Suprapubic skin (tissue), 4 donors: Measurements from ENCODE around the gene ARL5C. TPM values are rescaled to one million over a fixed set of nuclear protein-coding genes. Genes with fewer than 3 reads are reported as not detected.

Experiments
- DNase-seq, 2 donors: peaks; one replicate each; pipeline ENCODE4 v3.0.0-alpha.2; 2019; ENCODE audit warnings: low spot score in 2 of 2
- H3K27ac ChIP-seq: fragments of 200-600 bp; sonication (generic); one replicate; pipeline ENCODE4 v1.5.1; 2019
- H3K27me3 ChIP-seq: fragments of 200-600 bp; sonication (generic); one replicate; pipeline ENCODE4 v1.5.1; 2019
- H3K36me3 ChIP-seq: fragments of 200-600 bp; sonication (generic); one replicate; pipeline ENCODE4 v1.5.1; 2019
- H3K4me1 ChIP-seq: fragments of 200-600 bp; sonication (generic); one replicate; pipeline ENCODE4 v1.5.1; 2019
- H3K4me3 ChIP-seq: fragments of 200-600 bp; sonication (generic); one replicate; pipeline ENCODE4 v1.5.1; 2019; ENCODE audit warnings: mild to moderate bottlenecking
- H3K9me3 ChIP-seq: fragments of 200-600 bp; sonication (generic); one replicate; pipeline ENCODE4 v1.5.1; 2019
- EP300 ChIP-seq: sonication (generic); formaldehyde crosslinking; IDR thresholded peaks from one replicate; pipeline ENCODE4 v1.6.1; 2017; ENCODE audit warnings: antibody characterized with exemption
- POLR2A ChIP-seq, 2 donors: fragments of 450-650 bp; IDR thresholded peaks; one replicate each; pipeline ENCODE4 v1.6.1; 2017; ENCODE audit warnings: antibody characterized with exemption in 2 of 2, mild to moderate bottlenecking in 2 of 2, moderate library complexity in 2 of 2
- POLR2AphosphoS5 ChIP-seq, 3 donors: sonication (generic); formaldehyde crosslinking; IDR thresholded peaks; one replicate each; pipeline ENCODE4 v1.6.1; 2017; ENCODE audit warnings: antibody characterized with exemption in 3 of 3
- WGBS: methylation state at CpG from one replicate; pipeline ENCODE4 v1.1.5; 2018; 5-methylcytosine and 5-hydroxymethylcytosine counted together
- total RNA-seq, 4 donors: library from RNA; depleted of rRNA; stranded (reverse); fragments of >200 nt; gene quantifications; one replicate each; pipeline ENCODE4 v1.1.0, GENCODE V29; 2016
- TF ChIP-seq, protein P1 (sequence below), 2 donors: fragments of 200-600 bp in 1 of 2; fragments of 450-650 bp in 1 of 2; sonication (generic) in 1 of 2; IDR thresholded peaks; one replicate each; pipeline ENCODE4 v1.5.1; 2016 to 2019; ENCODE audit warnings: antibody characterized with exemption in 2 of 2, mild to moderate bottlenecking in 1 of 2, moderate library complexity in 1 of 2

Gene ARL5C
- total RNA-seq, 4 donors from 2014 or later: not detected

DNA sequence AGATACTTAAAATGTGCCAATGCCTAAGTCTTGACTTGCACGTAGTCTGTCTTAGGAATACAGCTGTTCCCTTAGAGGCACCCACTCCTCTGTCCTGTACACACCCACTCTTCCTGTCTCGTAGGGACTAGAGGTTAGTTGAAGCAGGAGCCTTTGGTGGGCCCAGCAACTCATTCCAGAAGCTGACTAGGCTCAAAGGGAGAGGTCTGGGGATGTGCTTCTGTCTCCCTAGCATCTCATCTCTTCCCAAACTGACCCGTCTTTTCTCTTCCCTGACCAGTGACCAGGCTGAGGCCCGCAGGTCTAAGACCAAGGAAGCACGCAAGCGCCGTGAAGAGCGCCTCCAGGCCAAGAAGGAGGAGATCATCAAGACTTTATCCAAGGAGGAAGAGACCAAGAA, 38.3 kb upstream of the ARL5C start:
- Histone ChIP-seq H3K4me3 (no peak overlapping the region), H3K27ac (no peak overlapping the region), H3K27me3 (no peaks in the 10 kb centered on the region), H3K36me3 (peaks cover 38% of the 10 kb centered on the region), H3K9me3 (no peaks in the 10 kb centered on the region), H3K4me1 (peaks cover 44% of the 10 kb centered on the region)
- DNase-seq: no peak
- 78% methylated on average over 8 of the region's 8 CpGs for WGBS
- TF ChIP-seq POLR2A (IDR thresholded peaks at IDR 0.05) (no peak), EP300 (no peak), POLR2AphosphoS5 (IDR thresholded peaks at IDR 0.05) (no peak)
- TF ChIP-seq, protein P1, sequence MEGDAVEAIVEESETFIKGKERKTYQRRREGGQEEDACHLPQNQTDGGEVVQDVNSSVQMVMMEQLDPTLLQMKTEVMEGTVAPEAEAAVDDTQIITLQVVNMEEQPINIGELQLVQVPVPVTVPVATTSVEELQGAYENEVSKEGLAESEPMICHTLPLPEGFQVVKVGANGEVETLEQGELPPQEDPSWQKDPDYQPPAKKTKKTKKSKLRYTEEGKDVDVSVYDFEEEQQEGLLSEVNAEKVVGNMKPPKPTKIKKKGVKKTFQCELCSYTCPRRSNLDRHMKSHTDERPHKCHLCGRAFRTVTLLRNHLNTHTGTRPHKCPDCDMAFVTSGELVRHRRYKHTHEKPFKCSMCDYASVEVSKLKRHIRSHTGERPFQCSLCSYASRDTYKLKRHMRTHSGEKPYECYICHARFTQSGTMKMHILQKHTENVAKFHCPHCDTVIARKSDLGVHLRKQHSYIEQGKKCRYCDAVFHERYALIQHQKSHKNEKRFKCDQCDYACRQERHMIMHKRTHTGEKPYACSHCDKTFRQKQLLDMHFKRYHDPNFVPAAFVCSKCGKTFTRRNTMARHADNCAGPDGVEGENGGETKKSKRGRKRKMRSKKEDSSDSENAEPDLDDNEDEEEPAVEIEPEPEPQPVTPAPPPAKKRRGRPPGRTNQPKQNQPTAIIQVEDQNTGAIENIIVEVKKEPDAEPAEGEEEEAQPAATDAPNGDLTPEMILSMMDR (IDR thresholded peaks at IDR 0.05): no peak

DNA sequence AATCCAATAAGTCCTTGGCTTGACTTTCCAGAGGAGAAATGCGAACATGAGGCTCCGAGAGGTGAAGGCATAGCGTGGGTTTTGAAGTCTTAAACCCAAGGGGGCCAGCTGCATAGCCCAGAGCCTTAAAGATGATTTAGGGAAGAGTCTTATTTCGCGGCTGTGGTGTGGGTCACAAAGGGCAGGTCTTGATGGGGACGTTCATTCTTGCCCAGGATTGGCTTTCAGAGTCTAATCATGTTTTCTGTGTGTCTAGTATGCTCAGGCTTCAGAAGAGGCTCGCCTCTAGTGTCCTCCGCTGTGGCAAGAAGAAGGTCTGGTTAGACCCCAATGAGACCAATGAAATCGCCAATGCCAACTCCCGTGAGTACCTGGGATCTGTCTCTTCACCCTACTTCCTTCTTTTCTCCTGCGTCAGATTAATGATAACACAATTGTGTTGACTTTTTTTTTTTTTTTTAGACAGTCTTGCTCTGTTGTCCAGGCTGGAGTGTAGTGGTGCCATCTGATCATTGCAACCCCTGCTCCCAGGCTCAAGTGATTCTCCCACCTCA, 35.1 kb upstream of the ARL5C start:
- Histone ChIP-seq H3K4me1 (peaks cover 53% of the 10 kb centered on the region), H3K27ac (peak overlapping the region; percentile 99), H3K4me3 (peak overlapping the region; percentile 81), H3K9me3 (no peaks in the 10 kb centered on the region), H3K27me3 (no peaks in the 10 kb centered on the region), H3K36me3 (peaks cover 38% of the 10 kb centered on the region)
- TF ChIP-seq, protein P1 (IDR thresholded peaks at IDR 0.05): no peak
- TF ChIP-seq POLR2AphosphoS5 (IDR thresholded peaks at IDR 0.05) (no peak), EP300 (no peak), POLR2A (IDR thresholded peaks at IDR 0.05) (no peak)
- DNase-seq: no peak
- WGBS: 33% methylated on average over 11 of the region's 11 CpGs

DNA sequence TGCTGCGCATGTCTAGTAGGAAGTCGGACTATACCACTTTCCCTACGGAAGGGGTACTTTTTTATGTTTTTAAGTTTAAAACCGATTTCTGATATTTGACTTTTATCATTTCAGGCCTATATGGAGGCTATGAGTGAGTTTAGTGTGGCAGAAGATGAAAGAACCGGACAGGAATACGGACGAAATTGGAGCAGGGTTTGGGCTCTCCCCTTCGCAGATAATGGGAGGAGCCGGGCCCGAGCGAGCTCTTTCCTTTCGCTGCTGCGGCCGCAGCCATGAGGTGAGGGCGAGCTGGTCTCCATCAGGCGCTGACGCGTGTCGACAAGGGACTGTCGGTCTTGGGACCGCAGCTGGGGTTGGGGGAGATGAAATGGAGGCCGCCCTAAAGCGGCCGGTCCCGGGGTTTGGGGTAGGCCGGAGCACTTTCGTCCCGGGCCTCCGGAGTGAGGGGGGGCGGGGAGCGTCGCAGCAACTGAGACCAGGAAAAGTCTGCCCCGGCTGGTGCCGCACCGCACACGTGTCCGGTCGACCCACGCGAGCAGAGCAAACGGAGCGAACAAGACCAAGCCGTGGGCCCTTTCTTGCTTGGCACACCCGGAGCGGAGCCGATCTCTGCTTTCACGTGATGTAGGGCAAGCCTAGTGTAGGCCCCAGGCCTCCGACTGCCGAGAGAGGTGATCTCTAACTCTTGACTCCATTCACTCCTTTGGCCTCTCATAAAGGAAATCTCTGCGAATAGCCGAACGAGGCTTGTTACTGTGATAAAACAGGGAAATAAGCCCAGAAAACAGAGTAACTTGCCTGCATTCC, 34.3 kb upstream of the ARL5C start, which contains the start of gene RPL19:
RPL19 (plus strand) TSS at position 214 of the 810 bp plus-strand sequence; CDS start at position 276, 62 bp downstream.
- peaks cover 60% of the 10 kb centered on the region for H3K4me1 ChIP-seq
- H3K4me3 ChIP-seq: peak within 1 kb of the TSS; percentile 81
- H3K27ac ChIP-seq: peak within 1 kb of the TSS; percentile 99
- DNase-seq: peak; percentile 86 to 90
- peaks cover 37% of the 10 kb centered on the region for H3K36me3 ChIP-seq
- no peaks in the 10 kb centered on the region for H3K9me3 ChIP-seq
- TF ChIP-seq EP300: no peak
- TF ChIP-seq POLR2A (IDR thresholded peaks at IDR 0.05): peak in 1 of 2 donors; percentile 78
- TF ChIP-seq, protein P1 (IDR thresholded peaks at IDR 0.05): no peak
- TF ChIP-seq POLR2AphosphoS5 (IDR thresholded peaks at IDR 0.05): peak; percentile 52 to 87 (median 52)
- no peaks in the 10 kb centered on the region for H3K27me3 ChIP-seq
- under 1% methylated on average over 39 of the region's 52 CpGs for WGBS

DNA sequence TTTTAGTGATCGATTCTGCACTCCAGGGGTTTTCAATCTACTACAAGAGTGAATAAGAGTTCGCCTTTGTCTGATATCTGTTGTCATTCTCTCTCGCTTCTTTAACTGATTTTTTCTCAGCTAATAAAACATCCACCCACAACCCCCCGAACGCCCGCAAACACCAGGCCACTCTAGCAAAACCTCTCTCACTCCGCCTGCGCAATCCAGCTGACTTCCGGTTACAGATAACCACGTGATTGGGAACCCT, 33.8 kb upstream of the ARL5C start:
- WGBS: 0% methylated on average over 10 of the region's 10 CpGs
- TF ChIP-seq POLR2A (IDR thresholded peaks at IDR 0.05): no peak
- TF ChIP-seq POLR2AphosphoS5 (IDR thresholded peaks at IDR 0.05): no peak
- no peak for TF ChIP-seq EP300
- TF ChIP-seq, protein P1 (IDR thresholded peaks at IDR 0.05): no peak
- peak overlapping the region; percentile 81 for H3K4me3 ChIP-seq
- peak overlapping the region; percentile 99 for H3K27ac ChIP-seq
- DNase-seq: peak; percentile 96
- peaks cover 65% of the 10 kb centered on the region for H3K4me1 ChIP-seq
- no peaks in the 10 kb centered on the region for H3K9me3 ChIP-seq
- H3K27me3 ChIP-seq: no peaks in the 10 kb centered on the region
- H3K36me3 ChIP-seq: peaks cover 32% of the 10 kb centered on the region

DNA sequence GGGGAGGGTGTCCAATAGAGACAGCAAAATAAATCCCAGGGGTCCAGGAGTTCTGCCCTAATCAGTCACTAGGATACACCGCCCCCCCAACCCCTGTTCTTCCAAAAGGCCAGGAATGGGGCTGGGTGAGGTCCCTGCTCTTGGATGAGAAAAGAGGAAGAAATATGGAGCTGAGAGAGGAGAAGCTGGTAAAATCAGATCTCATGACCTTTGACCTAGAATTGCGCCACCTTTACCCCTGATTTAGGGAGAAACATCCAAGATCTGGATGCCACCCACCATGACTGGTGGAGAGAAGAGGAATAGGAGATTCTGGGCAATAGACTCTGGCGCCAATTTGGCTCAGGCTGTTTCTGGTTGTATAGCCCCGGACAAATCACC, 32.2 kb upstream of the ARL5C start:
- DNase-seq: no peak
- WGBS: 66% methylated on average over 4 of the region's 4 CpGs
- H3K27me3 ChIP-seq: no peaks in the 10 kb centered on the region
- TF ChIP-seq, protein P1 (IDR thresholded peaks at IDR 0.05): no peak
- TF ChIP-seq POLR2A (IDR thresholded peaks at IDR 0.05) (no peak), POLR2AphosphoS5 (IDR thresholded peaks at IDR 0.05) (no peak), EP300 (no peak)
- peaks cover 68% of the 10 kb centered on the region for H3K4me1 ChIP-seq
- no peaks in the 10 kb centered on the region for H3K9me3 ChIP-seq
- peaks cover 16% of the 10 kb centered on the region for H3K36me3 ChIP-seq
- peak overlapping the region; percentile 68 for H3K4me3 ChIP-seq
- peak overlapping the region; percentile 67 for H3K27ac ChIP-seq
